ENCODE measurements around the gene CRYBA1.
"Not testable (repeated sequence)": the region's sequence is repeated elsewhere in the genome, so short reads cannot be mapped to it uniquely, and the experiment has no call there.

Gene CRYBA1

DNA sequence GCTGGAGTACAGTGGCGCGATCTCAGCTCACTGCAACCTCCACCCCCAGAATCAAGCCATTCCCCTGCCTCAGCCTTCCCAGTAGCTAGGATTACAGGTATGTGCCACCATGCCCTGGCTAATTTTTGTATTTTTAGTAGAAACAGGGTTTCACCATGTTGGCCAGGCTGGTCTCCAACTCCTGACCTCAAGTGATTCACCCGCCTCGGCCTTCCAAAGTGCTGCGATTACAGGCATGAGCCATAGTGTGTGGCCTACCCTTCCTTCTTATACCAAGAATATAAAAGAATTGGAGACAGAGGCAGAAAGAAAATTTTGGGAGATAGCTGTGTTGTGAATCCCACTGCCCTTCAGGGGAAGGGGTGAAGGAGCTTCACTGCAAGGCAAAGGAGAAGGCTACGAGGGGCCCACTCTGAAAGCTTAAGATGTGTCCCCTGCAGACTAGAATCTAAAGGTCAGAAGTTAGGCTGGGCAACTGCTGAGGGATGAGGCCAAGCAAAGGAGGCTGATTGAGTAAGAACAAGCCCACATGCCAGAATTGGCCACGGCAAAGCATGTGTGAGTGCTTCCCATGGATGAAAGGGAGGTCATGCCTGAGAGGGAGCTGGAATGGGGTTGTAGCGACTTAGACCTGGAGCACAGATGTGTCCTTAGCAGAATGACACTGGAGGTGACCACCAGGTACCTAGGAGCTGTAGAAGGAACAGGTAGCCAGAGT, 8.4 kb upstream of the CRYBA1 start:
- no peak for DNase-seq

DNA sequence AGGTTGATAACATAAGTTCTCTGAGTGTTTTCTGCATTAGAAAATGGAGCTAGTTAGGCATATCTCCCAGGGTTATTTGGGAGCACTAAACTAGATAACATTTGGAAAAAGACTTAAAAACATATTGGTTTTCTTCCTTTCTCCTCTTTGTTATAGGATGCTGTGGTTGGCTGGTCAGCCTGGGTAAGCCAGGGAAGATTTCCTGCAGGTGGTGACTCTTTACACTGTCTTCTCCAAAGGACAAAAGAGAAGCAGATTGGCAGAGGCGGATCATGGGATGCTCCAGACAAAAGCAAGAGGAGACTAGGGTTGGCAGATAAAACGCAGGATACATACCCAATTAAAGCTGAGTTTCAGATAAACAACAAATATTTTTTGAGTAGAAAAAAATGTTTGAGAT, 6.2 kb upstream of the CRYBA1 start:
- DNase-seq: no peak

DNA sequence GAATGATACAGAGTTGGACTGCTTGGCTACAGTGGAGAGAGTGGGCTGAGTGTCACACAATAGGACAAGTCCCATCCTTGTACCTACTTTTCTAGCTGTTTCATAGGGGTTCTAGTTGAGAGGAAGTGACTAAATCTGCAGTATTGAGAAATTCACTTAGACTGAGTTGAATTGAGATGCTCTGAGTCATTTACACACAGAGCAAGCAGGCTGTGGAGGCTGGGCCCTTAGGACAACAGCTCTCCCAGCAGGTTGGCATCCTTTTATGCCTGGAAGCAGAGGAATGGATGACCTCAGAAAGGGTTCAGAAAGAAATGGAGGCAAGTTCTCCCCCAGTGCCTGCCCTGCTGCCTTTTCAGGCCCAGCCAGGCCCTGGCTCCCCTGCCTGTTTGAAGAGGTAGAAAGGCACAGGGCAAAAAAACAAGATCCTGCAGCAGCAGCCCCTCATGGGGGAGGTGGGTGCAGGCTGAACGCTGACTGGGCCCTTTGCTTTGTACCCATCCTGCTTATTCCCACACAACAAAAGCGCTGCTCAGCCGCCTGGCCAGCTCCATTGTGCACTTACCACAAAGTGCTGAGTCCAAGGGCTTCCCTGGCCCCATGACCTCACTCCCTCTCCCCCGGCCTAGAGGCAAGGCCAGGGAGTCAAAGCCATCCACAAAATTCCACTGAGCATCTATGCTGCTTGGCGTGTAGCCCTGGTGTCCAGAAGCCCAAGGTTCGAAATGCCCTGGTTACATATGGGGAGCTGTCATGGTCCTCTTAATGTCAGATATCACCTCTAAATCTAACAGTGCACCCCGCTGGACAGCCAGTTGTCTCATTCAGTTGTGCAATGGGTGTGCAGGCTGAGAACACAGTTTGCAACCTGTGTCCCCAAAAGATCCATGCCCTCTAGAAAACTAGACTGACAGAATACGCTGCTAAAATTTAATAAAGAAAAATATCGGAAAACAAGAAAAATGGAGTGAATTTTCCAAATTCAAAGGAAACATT, 5.4 kb upstream of the CRYBA1 start:
- peak; percentile 42 to 55 for DNase-seq

DNA sequence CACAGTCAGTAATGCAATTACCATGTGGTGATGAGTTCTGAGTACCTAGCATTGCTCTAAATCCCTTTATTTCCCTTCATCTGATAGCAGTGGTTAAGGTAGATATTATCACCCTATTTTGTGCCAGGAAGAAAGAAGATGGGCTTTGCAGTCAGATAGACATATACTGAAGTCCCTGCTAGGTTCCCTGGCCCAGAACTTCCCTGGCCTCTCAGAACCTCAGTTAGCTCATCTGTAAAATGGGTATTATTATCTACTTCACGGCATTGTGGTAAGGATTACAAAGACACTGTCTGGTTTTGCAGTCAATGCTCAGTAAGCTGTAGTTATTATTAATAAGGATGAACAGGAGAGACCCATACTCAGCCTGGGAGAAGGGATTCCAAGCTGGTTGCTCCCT, 4.6 kb upstream of the CRYBA1 start:
- DNase-seq: no peak

DNA sequence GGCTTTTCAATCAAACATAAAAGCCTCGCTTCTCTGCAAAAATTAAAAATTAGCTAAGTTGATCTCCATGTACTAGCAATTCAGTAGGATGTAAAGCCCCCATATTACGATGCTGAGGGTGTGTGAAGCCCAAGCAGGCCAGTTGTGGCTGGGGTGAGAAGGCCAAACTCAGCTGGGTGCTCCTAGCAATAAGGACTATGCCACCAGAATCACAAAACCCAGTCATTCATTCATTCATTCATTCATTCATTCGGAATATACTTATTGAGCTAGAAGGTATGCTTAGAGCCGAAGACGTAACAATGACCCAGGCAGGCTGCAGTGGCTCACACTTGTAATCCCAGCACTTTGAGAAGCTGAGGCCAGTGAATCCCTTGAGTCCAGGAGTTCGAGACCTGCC, 3.9 kb upstream of the CRYBA1 start:
- DNase-seq: no peak

DNA sequence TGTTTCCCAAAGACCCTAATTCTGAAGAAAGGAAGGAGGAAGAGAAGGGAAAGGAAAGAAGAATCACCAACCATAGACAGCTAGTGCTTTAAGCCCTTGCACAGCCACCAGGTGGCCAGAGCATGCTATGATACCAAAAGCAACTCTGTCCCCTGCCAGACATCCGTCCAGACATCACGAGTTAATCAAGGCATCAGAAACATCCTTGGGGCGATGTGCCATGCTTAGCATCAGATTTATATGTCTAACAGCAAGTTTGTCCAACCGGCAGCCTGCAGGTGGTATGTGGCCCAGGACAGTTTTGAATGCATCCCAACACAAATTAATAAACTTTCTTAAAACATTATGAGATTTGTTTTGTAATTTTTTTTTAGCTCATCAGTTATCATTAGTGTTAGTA, 2.9 kb upstream of the CRYBA1 start:
- no peak for DNase-seq

DNA sequence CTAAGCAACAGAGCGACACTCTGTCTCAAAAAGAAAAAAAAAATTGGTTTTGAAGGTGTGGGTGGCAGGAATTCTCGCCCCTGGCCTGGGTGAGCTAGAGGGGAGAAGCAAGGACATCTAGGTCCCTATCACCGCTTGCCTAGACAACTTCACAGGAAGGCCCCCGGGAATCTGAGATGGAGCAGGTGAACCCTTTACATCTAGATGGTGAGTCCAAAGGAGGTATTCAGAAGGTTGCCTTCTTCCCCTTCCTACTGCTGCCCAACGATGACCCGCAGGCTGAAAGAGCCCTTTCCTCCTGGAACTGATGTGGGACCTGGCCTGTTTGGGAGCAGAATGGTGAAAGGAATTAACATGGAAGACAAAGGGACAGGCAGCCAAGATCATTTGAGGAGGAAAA, 1.3 kb upstream of the CRYBA1 start:
- DNase-seq: no peak

DNA sequence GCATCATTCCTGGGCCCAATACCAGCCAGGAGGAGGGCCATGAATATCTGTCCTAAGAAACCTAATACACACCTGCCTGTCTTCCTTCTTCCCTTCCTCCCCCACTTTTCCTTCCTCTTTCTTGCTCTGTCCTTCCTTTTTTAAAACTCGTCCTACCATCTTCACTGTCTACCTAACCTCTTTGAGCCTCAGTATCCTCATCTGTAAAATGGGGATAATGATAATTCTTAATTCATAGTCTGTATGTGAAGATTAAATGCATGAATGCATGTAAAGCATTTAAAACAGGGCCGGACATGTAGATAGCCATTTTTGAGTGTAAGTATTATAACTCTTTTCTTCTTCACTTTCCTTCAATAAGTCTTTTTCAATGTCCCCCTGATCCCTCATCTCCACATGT, 560 bp downstream of the CRYBA1 start:
- no peak for DNase-seq

DNA sequence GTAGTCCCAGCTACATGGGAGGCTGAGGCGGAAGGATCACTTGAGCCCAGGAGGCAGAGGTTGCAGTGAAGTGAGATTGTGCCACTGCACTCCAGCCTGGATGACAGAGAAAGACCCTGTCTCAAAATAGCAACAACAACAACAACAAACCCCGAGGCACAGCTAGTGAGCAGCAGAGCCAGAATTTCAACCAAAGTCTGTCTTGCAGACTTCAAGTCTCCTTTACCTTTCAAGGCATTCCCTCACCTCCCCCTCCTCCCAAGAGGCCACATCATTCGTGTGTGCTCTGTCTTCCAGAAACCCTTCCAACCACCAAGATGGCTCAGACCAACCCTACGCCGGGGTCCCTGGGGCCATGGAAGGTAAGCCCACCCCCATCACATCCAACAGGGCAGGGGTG, 2.2 kb downstream of the CRYBA1 start:
- no peak for DNase-seq

DNA sequence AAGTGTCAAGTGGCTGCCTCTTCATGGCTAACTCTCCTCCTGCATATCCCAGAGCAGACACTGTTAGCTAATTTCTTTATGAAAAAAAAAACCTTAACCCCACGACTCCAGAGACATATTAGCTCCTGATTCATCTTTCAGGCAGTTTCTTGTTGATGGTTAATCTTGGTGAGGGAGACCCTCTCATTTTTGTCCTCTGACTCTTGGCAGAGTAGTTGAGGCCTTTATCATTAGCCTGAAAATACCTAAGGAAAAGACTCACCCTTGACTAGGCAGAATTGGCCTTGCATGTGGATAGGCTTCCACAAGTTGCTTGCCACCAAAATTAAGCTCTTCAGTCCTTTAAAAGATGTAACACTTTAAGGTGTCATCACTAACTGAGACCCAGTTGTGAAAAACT, 4.0 kb downstream of the CRYBA1 start:
- no peak for DNase-seq

DNA sequence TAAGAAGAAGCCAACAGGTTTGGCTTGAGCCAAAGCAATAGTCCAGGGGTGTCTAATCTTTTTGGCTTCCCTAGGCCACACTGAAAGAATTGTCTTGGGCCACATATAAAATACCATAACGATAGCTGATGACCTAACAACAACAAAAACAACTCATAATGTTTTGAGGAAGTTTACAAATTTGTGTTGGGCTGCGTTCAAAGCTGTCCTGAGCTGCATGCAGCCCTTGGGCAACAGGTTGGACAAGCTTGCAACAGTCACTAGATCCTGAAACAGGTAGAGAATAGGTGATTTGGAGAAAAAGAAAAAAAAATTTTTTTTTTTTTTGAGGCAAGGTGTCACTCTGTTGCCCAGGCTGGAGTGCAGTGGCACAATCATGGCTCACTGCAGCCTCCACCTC, 4.5 kb downstream of the CRYBA1 start:
- no peak for DNase-seq

DNA sequence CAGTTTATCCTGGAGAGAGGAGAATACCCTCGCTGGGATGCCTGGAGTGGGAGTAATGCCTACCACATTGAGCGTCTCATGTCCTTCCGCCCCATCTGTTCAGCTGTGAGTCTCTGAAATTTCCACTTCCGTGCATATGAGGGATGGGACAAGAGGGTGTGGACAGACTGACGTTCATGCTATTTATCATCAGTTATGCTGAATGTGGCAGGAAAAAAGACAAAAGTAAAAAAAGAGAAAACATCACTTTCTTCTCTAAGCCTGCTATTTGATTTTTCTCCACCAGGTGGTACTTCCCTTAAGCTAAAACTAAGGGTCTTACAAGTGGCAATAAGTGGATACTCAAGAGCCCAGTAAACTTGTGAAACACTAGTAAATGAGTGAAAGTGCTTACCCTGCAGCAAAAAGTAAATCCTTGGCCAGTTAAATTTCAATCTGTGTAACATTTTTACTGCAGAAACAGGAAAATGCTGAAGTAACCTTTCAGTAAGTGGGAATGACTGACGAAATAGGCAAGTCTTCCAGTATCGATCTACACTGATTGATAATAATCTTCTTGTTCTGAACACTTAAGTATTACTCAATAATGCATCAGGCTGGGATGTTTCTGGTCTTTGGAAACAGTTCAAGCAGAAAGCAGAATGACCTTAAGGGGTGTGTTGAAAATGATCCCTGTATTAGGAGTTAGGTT, 5.6 kb downstream of the CRYBA1 start:
- DNase-seq: no peak

DNA sequence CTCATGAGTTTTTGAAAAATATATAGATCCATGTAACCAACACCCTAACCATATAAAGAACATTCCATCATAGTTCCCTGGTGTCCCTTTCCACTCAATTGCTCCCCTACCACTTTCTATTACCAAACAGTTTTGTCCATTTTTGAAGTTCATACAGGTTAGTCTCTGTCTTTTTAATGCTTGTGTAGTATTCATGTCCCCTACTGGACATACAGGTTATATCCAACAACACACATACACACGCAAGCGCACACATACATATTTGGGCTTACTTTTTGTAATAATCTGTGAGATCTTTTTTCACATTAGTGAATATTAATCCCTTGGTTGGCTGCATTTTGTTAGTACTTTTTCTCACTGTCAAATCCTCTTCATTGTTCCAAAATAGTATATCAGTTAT, 6.4 kb downstream of the CRYBA1 start:
- no peak for DNase-seq

DNA sequence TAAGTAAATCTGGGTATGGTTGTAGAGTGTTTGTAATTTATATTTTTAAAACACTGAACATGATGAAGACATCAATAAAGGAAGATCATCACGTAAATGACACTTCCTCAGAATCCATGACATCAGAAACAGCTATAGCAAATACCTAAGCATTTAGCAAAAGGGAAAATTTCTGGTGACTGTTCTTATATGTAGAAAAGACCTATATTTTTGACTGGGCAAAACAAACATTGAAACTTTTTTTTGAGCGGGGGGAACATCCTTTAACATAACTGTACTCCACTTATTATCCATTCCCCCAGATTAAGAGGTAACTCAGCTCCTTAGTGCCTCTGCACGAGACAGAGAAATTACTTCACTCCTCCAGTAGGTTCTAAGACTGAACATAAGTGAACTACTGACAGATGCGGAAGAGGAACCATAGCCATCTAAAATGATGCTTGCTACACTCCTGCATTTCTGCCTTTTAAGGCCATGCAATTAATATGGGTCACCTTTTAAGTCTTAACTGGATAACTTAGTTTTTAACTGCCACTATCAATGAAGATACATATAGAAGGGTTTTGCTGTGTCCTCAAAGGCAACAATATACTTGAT, 9.4 kb downstream of the CRYBA1 start:
- no peak for DNase-seq

DNA sequence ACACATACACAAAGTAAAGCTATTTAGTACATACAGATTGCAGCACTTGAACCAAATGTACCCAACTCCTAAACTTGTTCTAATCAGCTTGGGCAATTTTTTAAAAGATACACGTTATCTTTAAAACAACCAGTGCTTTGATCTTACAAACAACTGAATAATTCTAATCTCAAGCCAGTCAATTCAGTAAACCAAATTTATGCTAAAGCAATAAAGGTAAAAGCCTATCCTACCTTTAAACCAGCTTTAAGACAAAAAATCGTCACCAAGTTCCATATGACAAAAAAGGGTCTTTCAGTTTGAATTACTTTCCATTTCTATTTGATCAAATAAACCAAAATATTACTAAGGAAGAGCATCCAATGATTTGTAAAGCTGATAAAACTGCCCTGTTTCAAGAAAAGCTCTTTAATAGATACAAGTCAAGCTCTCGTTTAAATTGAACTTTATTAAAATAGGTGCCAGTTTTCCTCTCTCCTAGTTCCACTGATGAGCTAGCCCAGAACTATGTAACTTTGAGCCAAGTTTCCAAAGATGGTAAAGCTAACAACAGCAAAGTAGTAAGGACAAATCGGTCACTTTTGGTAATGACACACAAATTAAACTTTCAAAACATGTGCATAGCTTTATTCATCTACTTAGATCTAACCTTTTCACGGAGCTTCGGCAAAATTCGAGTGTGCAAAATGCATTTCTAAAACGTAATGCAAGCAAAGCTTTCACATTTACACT, 10.2 kb downstream of the CRYBA1 start:
- DNase-seq: no peak

DNA sequence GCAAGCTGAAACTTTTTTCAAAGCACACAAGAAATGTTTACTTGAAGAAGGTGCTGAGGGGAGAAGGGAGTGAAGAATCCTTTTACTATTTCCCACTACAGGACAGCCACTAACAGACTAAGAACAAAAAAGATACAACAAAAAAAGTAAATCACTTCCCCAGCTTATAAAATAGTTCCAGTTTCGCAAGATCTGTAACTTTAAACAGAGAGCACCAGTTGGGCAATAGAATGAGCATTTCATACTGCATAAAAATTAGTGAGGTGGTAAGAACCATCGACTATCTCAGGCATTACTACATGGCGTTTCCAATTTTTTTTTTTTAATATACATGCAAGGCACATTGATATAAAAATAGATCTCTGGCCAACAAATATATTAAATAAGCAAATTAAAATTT, 11.1 kb downstream of the CRYBA1 start:
- DNase-seq: no peak

DNA sequence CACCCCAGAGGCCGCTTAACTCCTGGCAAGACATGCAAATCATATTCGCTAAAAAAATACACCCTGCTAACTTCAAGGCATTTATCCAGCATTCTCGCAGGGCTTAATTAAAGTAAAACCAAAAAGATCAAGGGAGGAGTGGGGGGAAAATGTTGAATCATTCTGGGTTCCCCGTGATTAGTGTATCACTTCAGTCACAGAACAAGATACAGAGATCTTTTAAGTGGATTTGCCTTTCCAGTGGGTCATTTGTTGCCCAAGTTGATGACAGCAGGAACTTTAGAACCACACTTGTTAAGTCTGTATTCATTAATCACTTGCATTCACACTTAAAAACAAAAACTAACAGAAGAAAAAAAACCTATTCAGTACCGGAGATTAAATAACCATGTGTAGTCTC, 17.3 kb downstream of the CRYBA1 start:
- no peak for DNase-seq

DNA sequence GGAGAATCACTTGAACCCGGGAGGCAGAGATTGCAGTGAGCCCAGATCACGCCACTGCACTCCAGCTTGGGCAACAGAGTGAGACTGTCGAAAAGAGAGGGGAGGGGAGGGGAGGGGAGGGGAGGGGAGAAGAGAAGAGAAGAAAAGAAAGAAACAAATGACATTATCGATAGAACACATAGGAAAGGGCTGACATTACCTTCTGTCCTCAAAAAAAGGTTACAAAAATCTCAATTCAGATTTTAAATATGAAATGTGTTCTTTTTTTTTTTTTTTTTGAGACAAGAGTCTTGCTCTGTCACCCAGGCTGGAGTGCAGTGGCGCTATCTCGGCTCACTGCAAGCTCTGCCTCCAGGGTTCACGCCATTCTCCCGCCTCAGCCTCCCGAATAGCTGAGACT, 25.3 kb downstream of the CRYBA1 start:
- not testable (repeated sequence) for DNase-seq

DNA sequence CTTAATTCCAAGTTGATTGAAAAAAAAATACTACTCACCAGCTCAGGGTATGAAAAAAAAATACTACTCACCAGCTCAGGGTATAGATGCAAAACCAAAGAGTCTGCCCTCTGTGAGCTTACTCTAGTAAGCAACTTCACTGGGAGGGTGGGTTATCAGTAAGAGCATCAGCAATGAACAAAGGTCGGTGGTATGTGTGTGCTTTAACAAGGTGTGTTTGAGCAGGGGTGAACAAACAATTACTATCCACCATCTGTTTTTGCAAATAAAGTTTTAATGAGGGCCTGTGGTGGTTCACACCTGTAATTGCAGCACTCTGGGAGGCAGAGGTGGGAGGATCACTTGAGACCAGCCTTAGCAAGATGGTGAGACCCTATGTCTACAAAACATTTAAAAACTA, 27.3 kb downstream of the CRYBA1 start:
- DNase-seq: no peak

DNA sequence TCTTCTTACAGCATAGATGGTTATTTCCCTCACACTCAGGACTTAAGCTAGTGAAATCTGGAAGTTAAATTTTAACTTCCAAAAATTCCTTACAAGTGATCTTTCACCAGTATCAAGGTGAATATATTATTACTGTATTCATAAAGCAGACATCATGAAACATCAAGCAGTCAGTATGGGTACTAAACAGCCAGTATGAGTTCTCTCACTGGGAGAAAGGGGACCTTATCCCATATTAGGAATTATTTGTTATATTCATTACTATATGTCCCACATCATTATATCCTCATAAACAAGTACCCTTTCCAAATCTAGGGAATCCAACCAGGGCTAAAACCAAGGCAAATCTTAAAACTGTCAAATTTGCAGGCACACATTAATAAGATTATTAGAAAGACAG, 32.0 kb downstream of the CRYBA1 start:
- no peak for DNase-seq

DNA sequence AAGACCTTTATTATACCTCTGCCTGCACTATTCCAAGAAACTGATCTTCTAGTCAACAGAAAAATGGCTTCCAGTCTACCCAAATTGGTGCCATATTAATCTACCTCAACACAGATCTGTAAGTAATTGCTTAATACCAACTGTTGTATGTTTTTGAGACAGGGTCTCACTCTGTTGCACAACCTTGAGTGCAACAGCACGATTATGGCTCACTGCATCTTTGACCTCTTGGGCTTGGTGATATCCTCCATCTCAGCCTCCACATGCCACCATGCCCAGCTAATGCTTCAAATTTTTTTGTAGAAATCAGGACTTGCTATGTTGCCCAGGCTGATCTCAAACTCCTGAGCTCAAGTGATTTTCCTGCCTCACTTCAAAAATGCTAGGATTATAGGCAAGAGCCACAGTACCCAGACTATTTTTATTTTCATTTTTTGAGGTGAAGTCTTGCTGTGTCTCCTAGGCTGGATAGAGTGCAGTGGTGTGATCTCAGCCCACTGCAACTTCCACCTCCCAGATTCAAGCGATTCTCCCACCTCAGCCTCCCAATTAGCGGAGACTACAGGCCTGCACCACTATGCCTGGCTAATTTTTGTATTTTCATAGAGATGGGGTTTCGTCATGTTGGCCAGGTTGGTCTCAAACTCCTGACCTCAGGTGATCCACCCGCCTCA, 32.9 kb downstream of the CRYBA1 start:
- no peak for DNase-seq

DNA sequence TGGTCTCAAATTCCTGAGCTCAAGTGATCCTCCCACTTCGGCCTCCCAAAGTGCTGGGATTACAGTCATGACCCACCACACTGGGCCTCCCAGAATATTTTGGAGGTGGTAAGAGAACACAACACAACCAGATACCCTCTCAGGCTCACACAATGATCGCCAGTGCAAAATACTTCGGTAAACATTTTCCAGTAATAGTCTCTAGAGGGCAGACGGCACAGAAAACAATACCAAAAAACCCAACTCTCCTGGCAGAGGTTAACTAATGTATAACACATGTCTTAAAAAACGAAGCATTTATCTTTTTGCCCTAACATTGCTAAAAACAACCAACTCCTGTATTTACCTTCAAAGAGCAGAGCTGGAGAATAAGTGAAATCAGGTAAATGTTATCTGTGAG, 36.8 kb downstream of the CRYBA1 start:
- DNase-seq: no peak

Data from activated T-cell treated with anti-CD3 and anti-CD28 coated beads, Interleukin-2, amount 50 U/mL, for 48 hours (primary cell).